ENCODE measurements around the gene SLC2A1. TPM values are rescaled to one million over a fixed set of nuclear protein-coding genes. Genes with fewer than 3 reads are reported as not detected.

The SLC2A1 gene
- total RNA-seq, 2 donors from 2014 or later = 105 to 131 TPM

GRCh38 chr1:42960566-42961311, 2.1 kb upstream of the SLC2A1 start:
- Mint-ChIP-seq H3K4me3 (peak overlapping the region; percentile 72), H3K36me3 (no peaks in the 10 kb centered on the region), H3K27me3 (peaks cover 12 to 14% of the 10 kb centered on the region in 2 donors), H3K4me1 (ENCODE audit: low read depth in 2 of 2) (peaks cover 36 to 39% of the 10 kb centered on the region in 2 donors), H3K27ac (peak overlapping the region in 1 of 2 donors; percentile 85), H3K9me3 (no peaks in the 10 kb centered on the region)
- DNase-seq (ENCODE audit: low spot score) = no peak
- ATAC-seq = no peak

- ATAC-seq (no peak), DNase-seq (ENCODE audit: low spot score) (no peak)
- H3K9me3 Mint-ChIP-seq = no peaks in the 10 kb centered on the region
- peak overlapping the region; percentile 72 for H3K4me3 Mint-ChIP-seq
- H3K36me3 Mint-ChIP-seq = no peaks in the 10 kb centered on the region
- peak overlapping the region in 1 of 2 donors; percentile 85 for H3K27ac Mint-ChIP-seq
- peaks cover 12 to 14% of the 10 kb centered on the region in 2 donors for H3K27me3 Mint-ChIP-seq
- H3K4me1 Mint-ChIP-seq (ENCODE audit: low read depth in 2 of 2) = peaks cover 43 to 46% of the 10 kb centered on the region in 2 donors
Observed at GRCh38 chr1:42960122-42960390, 1.4 kb upstream of the SLC2A1 start.

- H3K4me1 Mint-ChIP-seq (ENCODE audit: low read depth in 2 of 2) = peaks cover 46 to 50% of the 10 kb centered on the region in 2 donors
- ATAC-seq (peak; percentile 74 to 81), DNase-seq (ENCODE audit: low spot score) (peak; percentile 87)
- no peaks in the 10 kb centered on the region for H3K9me3 Mint-ChIP-seq
- peaks cover 8 to 9% of the 10 kb centered on the region in 2 donors for H3K27me3 Mint-ChIP-seq
- H3K4me3 Mint-ChIP-seq = peak overlapping the region; percentile 90
- peak overlapping the region; percentile 93 to 95 for H3K27ac Mint-ChIP-seq
- H3K36me3 Mint-ChIP-seq = no peaks in the 10 kb centered on the region
Observed at GRCh38 chr1:42957880-42958487, 684 bp downstream of the SLC2A1 start.

- Mint-ChIP-seq H3K9me3 (no peaks in the 10 kb centered on the region), H3K4me1 (ENCODE audit: low read depth in 2 of 2) (peaks cover 47 to 56% of the 10 kb centered on the region in 2 donors), H3K27me3 (peaks cover 8 to 9% of the 10 kb centered on the region in 2 donors), H3K36me3 (no peaks in the 10 kb centered on the region), H3K4me3 (peak overlapping the region; percentile 90), H3K27ac (peak overlapping the region; percentile 93 to 95)
- DNase-seq (ENCODE audit: low spot score) = no peak
- no peak for ATAC-seq
Observed at GRCh38 chr1:42957229-42957879, 1.3 kb downstream of the SLC2A1 start.

GRCh38 chr1:42956739-42957138, 1.9 kb downstream of the SLC2A1 start:
- Mint-ChIP-seq H3K36me3 (no peaks in the 10 kb centered on the region), H3K4me3 (peak overlapping the region; percentile 90), H3K27ac (peak overlapping the region; percentile 93 to 95), H3K27me3 (peaks cover 8 to 9% of the 10 kb centered on the region in 2 donors), H3K4me1 (ENCODE audit: low read depth in 2 of 2) (peaks cover 53 to 62% of the 10 kb centered on the region in 2 donors), H3K9me3 (no peaks in the 10 kb centered on the region)
- no peak for DNase-seq (ENCODE audit: low spot score)
- ATAC-seq = no peak

- no peak for DNase-seq (ENCODE audit: low spot score)
- no peaks in the 10 kb centered on the region for H3K9me3 Mint-ChIP-seq
- ATAC-seq = no peak
- peaks cover 0 to under 1% of the 10 kb centered on the region in 2 donors for H3K27me3 Mint-ChIP-seq
- peak overlapping the region; percentile 89 for H3K4me3 Mint-ChIP-seq
- H3K4me1 Mint-ChIP-seq (ENCODE audit: low read depth in 2 of 2) = peaks cover 56 to 64% of the 10 kb centered on the region in 2 donors
- H3K36me3 Mint-ChIP-seq = no peaks in the 10 kb centered on the region
- peak overlapping the region; percentile 79 to 80 for H3K27ac Mint-ChIP-seq
Observed at GRCh38 chr1:42955311-42956063, 3.2 kb downstream of the SLC2A1 start.

GRCh38 chr1:42953182-42954180, 5.2 kb downstream of the SLC2A1 start:
- Mint-ChIP-seq H3K9me3 (no peaks in the 10 kb centered on the region), H3K4me1 (ENCODE audit: low read depth in 2 of 2) (peaks cover 61 to 69% of the 10 kb centered on the region in 2 donors), H3K27ac (no peak overlapping the region), H3K27me3 (no peaks in the 10 kb centered on the region), H3K4me3 (peak overlapping the region; percentile 89), H3K36me3 (no peaks in the 10 kb centered on the region)
- ATAC-seq = no peak
- DNase-seq (ENCODE audit: low spot score) = no peak

- ATAC-seq (peak; percentile 33 to 41), DNase-seq (ENCODE audit: low spot score) (no peak)
- no peaks in the 10 kb centered on the region for H3K27me3 Mint-ChIP-seq
- H3K4me1 Mint-ChIP-seq (ENCODE audit: low read depth in 2 of 2) = peaks cover 61 to 76% of the 10 kb centered on the region in 2 donors
- H3K27ac Mint-ChIP-seq = peak overlapping the region; percentile 29 to 70
- H3K4me3 Mint-ChIP-seq = peak overlapping the region; percentile 71
- no peaks in the 10 kb centered on the region for H3K9me3 Mint-ChIP-seq
- no peaks in the 10 kb centered on the region for H3K36me3 Mint-ChIP-seq
Observed at GRCh38 chr1:42952303-42953001, 6.2 kb downstream of the SLC2A1 start.

GRCh38 chr1:42951588-42951987, 7.1 kb downstream of the SLC2A1 start:
- Mint-ChIP-seq H3K27me3 (no peaks in the 10 kb centered on the region), H3K4me1 (ENCODE audit: low read depth in 2 of 2) (peaks cover 62 to 71% of the 10 kb centered on the region in 2 donors), H3K9me3 (no peaks in the 10 kb centered on the region), H3K36me3 (no peaks in the 10 kb centered on the region), H3K4me3 (peak overlapping the region; percentile 71), H3K27ac (peak overlapping the region in 1 of 2 donors; percentile 70)
- DNase-seq (ENCODE audit: low spot score) = peak; percentile 74
- ATAC-seq = peak; percentile 71 to 78

- Mint-ChIP-seq H3K27ac (peak overlapping the region; percentile 60 to 70), H3K4me1 (ENCODE audit: low read depth in 2 of 2) (peaks cover 66 to 70% of the 10 kb centered on the region in 2 donors), H3K36me3 (no peaks in the 10 kb centered on the region), H3K27me3 (no peaks in the 10 kb centered on the region), H3K9me3 (no peaks in the 10 kb centered on the region), H3K4me3 (peak overlapping the region; percentile 56)
- no peak for DNase-seq (ENCODE audit: low spot score)
- ATAC-seq = no peak
Observed at GRCh38 chr1:42950116-42950481, 8.6 kb downstream of the SLC2A1 start.

- ATAC-seq = no peak
Observed at GRCh38 chr1:42949312-42950115, 9.2 kb downstream of the SLC2A1 start.

More at GRCh38 chr1:42949312-42950115, 9.2 kb downstream of the SLC2A1 start:
- Mint-ChIP-seq H3K36me3 (no peaks in the 10 kb centered on the region), H3K4me1 (ENCODE audit: low read depth in 2 of 2) (peaks cover 66 to 70% of the 10 kb centered on the region in 2 donors), H3K27me3 (no peaks in the 10 kb centered on the region), H3K9me3 (no peaks in the 10 kb centered on the region), H3K4me3 (peak overlapping the region; percentile 73), H3K27ac (peak overlapping the region; percentile 60 to 70)
- no peak for DNase-seq (ENCODE audit: low spot score)

Measured in natural killer cell treated with Interleukin-12 subunit alpha and Interleukin-12 subunit beta and Interleukin-15 and Interleukin-18, amount 100 ng/mL, for 72 hours (primary cell).